Spleen (tissue), 11 donors: ENCODE data around the gene PTCD3. TPM values are rescaled to one million over a fixed set of nuclear protein-coding genes. Genes with fewer than 3 reads are reported as not detected.

Experiments
- DNase-seq: peaks from one replicate; pipeline ENCODE4 v3.0.0-alpha.2; 2020
- H3K27ac ChIP-seq, 8 donors: fragments of 200-600 bp; sonication (generic) in 7 of 8; 1 replicate in 4 of 8; 2 replicates in 4 of 8; pipeline versions ENCODE4 v1.5.0 to v1.8.0; 2016 to 2021; ENCODE audit warnings: inconsistent platforms in 4 of 8, mild to moderate bottlenecking in 4 of 8, moderate library complexity in 1 of 8
- H3K27me3 ChIP-seq, 7 donors: fragments of 200-600 bp; sonication (generic) in 6 of 7; replicated peaks in 1 of 7; 1 replicate in 4 of 7; 2 replicates in 3 of 7; pipeline versions ENCODE4 v1.5.0 to v1.8.0; 2016 to 2021; ENCODE audit warnings: inconsistent platforms in 3 of 7, mild to moderate bottlenecking in 1 of 7
- H3K36me3 ChIP-seq, 6 donors: fragments of 200-600 bp; sonication (generic) in 5 of 6; 1 replicate in 4 of 6; 2 replicates in 2 of 6; pipeline versions ENCODE4 v1.5.0 to v1.8.0; 2016 to 2021; ENCODE audit warnings: inconsistent platforms in 2 of 6
- H3K4me1 ChIP-seq, 6 donors: fragments of 200-600 bp; sonication (generic) in 5 of 6; 1 replicate in 3 of 6; 2 replicates in 3 of 6; pipeline versions ENCODE4 v1.5.0 to v1.8.0; 2016 to 2021; ENCODE audit warnings: inconsistent platforms in 3 of 6
- H3K4me3 ChIP-seq, 8 donors: fragments of 200-600 bp; sonication (generic) in 7 of 8; 1 replicate in 4 of 8; 2 replicates in 4 of 8; pipeline versions ENCODE4 v1.5.0 to v1.8.0; 2016 to 2021; ENCODE audit warnings: inconsistent platforms in 4 of 8, mild to moderate bottlenecking in 4 of 8, moderate library complexity in 2 of 8
- H3K9me3 ChIP-seq, 8 donors: fragments of 200-600 bp; sonication (generic) in 7 of 8; 1 replicate in 4 of 8; 2 replicates in 4 of 8; pipeline versions ENCODE4 v1.5.0 to v1.8.0; 2016 to 2021; ENCODE audit warnings: inconsistent platforms in 4 of 8
- CTCF ChIP-seq, 11 experiments: fragments of 200-600 bp in 7 of 11; fragments of 450-650 bp in 4 of 11; sonication (generic) in 4 of 11; IDR thresholded peaks in 8 of 11; conservative IDR thresholded peaks in 3 of 11; 1 replicate in 7 of 11; 2 replicates in 4 of 11; pipeline versions ENCODE4 v1.4.0 to v1.8.0; 2016 to 2021; ENCODE audit warnings: antibody characterized with exemption in 11 of 11, inconsistent platforms in 4 of 11, mild to moderate bottlenecking in 1 of 11
- POLR2A ChIP-seq, 3 donors: fragments of 450-650 bp; IDR thresholded peaks; one replicate each; pipeline ENCODE4 v1.5.1; 2017; ENCODE audit warnings: antibody characterized with exemption in 3 of 3, mild to moderate bottlenecking in 1 of 3
- POLR2AphosphoS5 ChIP-seq, 3 donors: sonication (generic); formaldehyde crosslinking; IDR thresholded peaks; one replicate each; pipeline ENCODE4 v1.5.1; 2017; ENCODE audit warnings: antibody characterized with exemption in 3 of 3
- WGBS, 5 donors: extraction: QIAGEN DNeasy Blood & Tissue Kit in 3 of 5; methylation state at CpG; one replicate each; pipeline versions ENCODE4 v1.1.5 to v1.1.7; 2013 to 2018; 5-methylcytosine and 5-hydroxymethylcytosine counted together
- intact Hi-C: fragments of 100-400 bp; cut with DNase I; formaldehyde crosslinking; loops from one replicate; pipeline ENCODE4 v1.15.0; 2023; ENCODE audit warnings: low total_unique reads
- polyA plus RNA-seq, 3 donors: library from polyadenylated mRNA; stranded (reverse); fragments of 200-250 nt; gene quantifications; one replicate each; pipeline ENCODE4 v1.2.1, GENCODE V29; 2013
- total RNA-seq, 7 donors: library from RNA; depleted of rRNA in 3 of 7; stranded (reverse); fragments of >200 nt in 3 of 7; fragmentation: NEBNext Ultra II Directional in 4 of 7; extraction: Animal tissue kit (Norgen Biotek cat#: 25700) in 4 of 7; gene quantifications; one replicate each; pipeline versions ENCODE4 v1.1.0 to v1.2.1, GENCODE V29; 2016 to 2021
- donor health status: healthy with polysubstance abuse.
- donor health status: DM: no; HTN: no; CAD: no; lungs with moderate emphysema.
- donor health status: DM: no; HTN: no; CAD: no.
- donor health status: Bipolar disorder and iron deficiency.
- donor health status: healthy.
- donor health status: DM: no; HTN: no; CAD: no.
- donor health status: DM: yes; HTN: yes; CAD: no.

The PTCD3 gene
- total and polyA plus RNA-seq, 10 donors = 29.8 to 126 (median 98.8) TPM

- no peaks in the 10 kb centered on the region for H3K27me3 ChIP-seq
- H3K9me3 ChIP-seq = no peaks in the 10 kb centered on the region
- intact Hi-C loops = loop anchor here (10.0 kb wide), 1 partner anchor 346 kb away; no protein-coding TSS in a partner anchor
- peaks cover 10 to 55% (median 41%) of the 10 kb centered on the region in 6 donors for H3K4me1 ChIP-seq
- no peak overlapping the region for H3K4me3 ChIP-seq
- H3K27ac ChIP-seq = no peak overlapping the region
- 82 to 95% (median 92%) methylated on average over 2 of the region's 2 CpGs for WGBS, 5 donors
- TF ChIP-seq CTCF (IDR thresholded peaks at IDR 0.05 in 8 of 11, conservative IDR thresholded peaks at IDR 0.05 in 3 of 11) = no peak
- TF ChIP-seq POLR2A (IDR thresholded peaks at IDR 0.05) = no peak
- TF ChIP-seq POLR2AphosphoS5 (IDR thresholded peaks at IDR 0.05) = no peak
- H3K36me3 ChIP-seq = peaks cover 5 to 74% (median 32%) of the 10 kb centered on the region in 6 donors
- DNase-seq = no peak
Measured at GRCh38 chr2:86070868-86071267, 35.2 kb upstream of the PTCD3 start.

- no peaks in the 10 kb centered on the region for H3K9me3 ChIP-seq
- peaks cover 10 to 62% (median 44%) of the 10 kb centered on the region in 6 donors for H3K4me1 ChIP-seq
- TF ChIP-seq POLR2AphosphoS5 (IDR thresholded peaks at IDR 0.05) = peak in 2 of 3 donors; percentile 76 to 81
- TF ChIP-seq CTCF (IDR thresholded peaks at IDR 0.05 in 8 of 11, conservative IDR thresholded peaks at IDR 0.05 in 3 of 11) = no peak
- no peak for TF ChIP-seq POLR2A (IDR thresholded peaks at IDR 0.05)
- no peak overlapping the region for H3K4me3 ChIP-seq
- intact Hi-C loops = loop anchor here (10.0 kb wide), 1 partner anchor 348 kb away; no protein-coding TSS in a partner anchor
- WGBS, 5 donors = 29 to 43% (median 31%) methylated on average over 8 to 9 of the region's 9 CpGs
- DNase-seq = peak; percentile 88
- peak overlapping the region; percentile 39 to 83 (median 74) for H3K27ac ChIP-seq
- no peaks in the 10 kb centered on the region for H3K27me3 ChIP-seq
- H3K36me3 ChIP-seq = peaks cover 5 to 78% (median 30%) of the 10 kb centered on the region in 6 donors
Measured at GRCh38 chr2:86072271-86072858, 33.7 kb upstream of the PTCD3 start.

- intact Hi-C loops = loop anchor here (10.0 kb wide), 1 partner anchor 348 kb away; no protein-coding TSS in a partner anchor
Measured at GRCh38 chr2:86073225-86073624, 32.8 kb upstream of the PTCD3 start.

More at GRCh38 chr2:86073225-86073624, 32.8 kb upstream of the PTCD3 start:
- DNase-seq = no peak
- Histone ChIP-seq H3K27ac (peak overlapping the region in 7 of 8 donors; percentile 39 to 83 (median 76)), H3K27me3 (no peaks in the 10 kb centered on the region), H3K9me3 (no peaks in the 10 kb centered on the region), H3K4me3 (no peak overlapping the region), H3K36me3 (peaks cover 5 to 82% (median 31%) of the 10 kb centered on the region in 6 donors), H3K4me1 (peaks cover 8 to 63% (median 41%) of the 10 kb centered on the region in 6 donors)
- TF ChIP-seq CTCF (IDR thresholded peaks at IDR 0.05 in 8 of 11, conservative IDR thresholded peaks at IDR 0.05 in 3 of 11) (no peak), POLR2AphosphoS5 (IDR thresholded peaks at IDR 0.05) (no peak), POLR2A (IDR thresholded peaks at IDR 0.05) (no peak)
- 78 to 100% (median 80%) methylated on average over 1 of the region's 1 CpG for WGBS, 5 donors
